H1 (cell line): ENCODE results near the gene PEX12. TPM values are rescaled to one million over a fixed set of nuclear protein-coding genes. Genes with fewer than 3 reads are reported as not detected.

Experiments
- CTCF ChIA-PET: fragments of 300-600 bp; sonication (Branson Sonifier 250); formaldehyde crosslinking; loops from one replicate; lab custom pipeline; 2021; ENCODE audit not compliant: partially characterized antibody; lab: Charles Lee
- POLR2A ChIA-PET: fragments of 300-600 bp; sonication (Branson Sonifier 250); formaldehyde crosslinking; loops from one replicate; lab custom pipeline; 2021; ENCODE audit warnings: inconsistent platforms; ENCODE audit not compliant: partially characterized antibody; lab: Charles Lee
- DNase-seq, 2 experiments: peaks; one replicate each; pipeline versions ENCODE4 v3.0.0 to v3.0.0-alpha.2; 2010 to 2022; ENCODE audit warnings: low spot score in 2 of 2, low read depth in 1 of 2, mixed read lengths in 1 of 2
- FAIRE-seq: peaks from 2 replicates; lab custom pipeline; 2011; peaks lifted over from hg19 to GRCh38; lab: Jason Lieb, UNC
- H2AFZ ChIP-seq: 2 replicates; pipeline ENCODE4 v1.8.1; 2012; ENCODE audit warnings: low read length, inconsistent platforms
- H2AK5ac ChIP-seq: 2 replicates; pipeline ENCODE4 v1.6.1; 2013; ENCODE audit warnings: low read depth, low read length
- H2BK120ac ChIP-seq: replicated peaks from 2 replicates; pipeline ENCODE3; 2013; ENCODE audit warnings: low read depth, low read length, inconsistent platforms
- H2BK12ac ChIP-seq: 2 replicates; pipeline ENCODE4 v1.6.1; 2013; ENCODE audit warnings: low read depth, low read length
- H2BK15ac ChIP-seq: 2 replicates; pipeline ENCODE4 v1.6.1; 2013; ENCODE audit warnings: low read length
- H2BK20ac ChIP-seq: 2 replicates; pipeline ENCODE4 v1.6.1; 2013; ENCODE audit warnings: low read length
- H2BK5ac ChIP-seq: 2 replicates; pipeline ENCODE4 v1.6.1; 2013; ENCODE audit warnings: low read depth, low read length
- H3K14ac ChIP-seq: 2 replicates; pipeline ENCODE4 v1.6.1; 2013; ENCODE audit warnings: inconsistent platforms; ENCODE audit not compliant: insufficient read length
- H3K18ac ChIP-seq: 2 replicates; pipeline ENCODE4 v1.6.1; 2013; ENCODE audit warnings: low read length; ENCODE audit errors: extremely low read depth
- H3K23ac ChIP-seq: 2 replicates; pipeline ENCODE4 v1.6.1; 2013; ENCODE audit warnings: inconsistent platforms; ENCODE audit not compliant: insufficient read length
- H3K23me2 ChIP-seq: 2 replicates; pipeline ENCODE4 v1.6.1; 2013; ENCODE audit warnings: low read depth, low read length
- H3K27ac ChIP-seq: 2 replicates; pipeline ENCODE4 v1.6.1; 2011; ENCODE audit warnings: low read depth, low read length, inconsistent platforms
- H3K27me3 ChIP-seq, 4 experiments: replicated peaks in 1 of 4; 1 replicate in 1 of 4; 2 replicates in 3 of 4; pipeline versions ENCODE4 v1.6.1 to v1.8.1; 2011 to 2013; ENCODE audit warnings: low read length in 3 of 4, mild to moderate bottlenecking in 3 of 4, inconsistent platforms in 2 of 4, mixed read lengths in 2 of 4, moderate library complexity in 1 of 4; ENCODE audit not compliant: control insufficient read depth in 3 of 4, insufficient read depth in 3 of 4; ENCODE audit errors: extremely low read depth in 1 of 4
- H3K36me3 ChIP-seq, 4 experiments: 2 replicates each; pipeline versions ENCODE4 v1.6.1 to v1.8.1; 2011 to 2013; ENCODE audit warnings: mild to moderate bottlenecking in 4 of 4, low read length in 3 of 4, moderate library complexity in 2 of 4, control low read depth in 1 of 4, inconsistent platforms in 1 of 4; ENCODE audit not compliant: insufficient read depth in 4 of 4, control insufficient read depth in 2 of 4
- H3K4ac ChIP-seq: replicated peaks from 2 replicates; pipeline ENCODE3; 2013; ENCODE audit warnings: low read length, low read depth, mixed read lengths, inconsistent platforms; ENCODE audit not compliant: insufficient read length
- H3K4me1 ChIP-seq, 4 experiments: replicated peaks in 1 of 4; 1 replicate in 1 of 4; 2 replicates in 3 of 4; pipeline versions ENCODE4 v1.6.1 to v1.8.1; 2011 to 2013; ENCODE audit warnings: low read length in 3 of 4, inconsistent platforms in 2 of 4, mixed read lengths in 1 of 4; ENCODE audit not compliant: insufficient read depth in 4 of 4, control insufficient read depth in 3 of 4
- H3K4me2 ChIP-seq, 2 experiments: 2 replicates each; pipeline versions ENCODE4 v1.6.1 to v1.8.1; 2011 to 2013; ENCODE audit warnings: low read depth in 2 of 2, low read length in 2 of 2, control low read depth in 1 of 2, inconsistent platforms in 1 of 2, mild to moderate bottlenecking in 1 of 2; ENCODE audit not compliant: insufficient read depth in 1 of 2
- H3K4me3 ChIP-seq, 4 experiments: fragments of 200-600, 300-600 bp in 1 of 4; sonication (generic), shearing (Covaris generic), sonication (Bioruptor Twin) in 1 of 4; 2 replicates each; pipeline versions ENCODE4 v1.5.1 to v1.8.1; 2011 to 2016; ENCODE audit warnings: low read length in 4 of 4, low read depth in 3 of 4, control low read depth in 2 of 4, inconsistent platforms in 2 of 4, mild to moderate bottlenecking in 2 of 4, mixed read lengths in 1 of 4, moderate library complexity in 1 of 4; ENCODE audit not compliant: insufficient read depth in 2 of 4; ENCODE audit errors: extremely low read depth in 1 of 4
- H3K56ac ChIP-seq: replicated peaks from 2 replicates; pipeline ENCODE3; 2013; ENCODE audit warnings: low read depth, mild to moderate bottlenecking, mixed read lengths, low read length, inconsistent platforms; ENCODE audit not compliant: insufficient read length
- H3K79me1 ChIP-seq: 2 replicates; pipeline ENCODE4 v1.6.1; 2013; ENCODE audit warnings: low read depth, low read length, control low read depth
- H3K79me2 ChIP-seq, 2 experiments: 2 replicates each; pipeline versions ENCODE4 v1.6.1 to v1.8.1; 2012 to 2013; ENCODE audit warnings: low read length in 2 of 2, mild to moderate bottlenecking in 2 of 2, inconsistent platforms in 1 of 2; ENCODE audit not compliant: insufficient read depth in 2 of 2, control insufficient read depth in 1 of 2
- H3K9ac ChIP-seq, 4 experiments: replicated peaks in 1 of 4; 1 replicate in 1 of 4; 2 replicates in 3 of 4; pipeline versions ENCODE4 v1.6.1 to v1.8.1; 2011 to 2013; ENCODE audit warnings: low read depth in 3 of 4, low read length in 3 of 4, control low read depth in 2 of 4, mild to moderate bottlenecking in 2 of 4, moderate library complexity in 2 of 4, inconsistent platforms in 1 of 4; ENCODE audit errors: extremely low read depth in 1 of 4
- H3K9me3 ChIP-seq, 2 experiments: 2 replicates each; pipeline versions ENCODE4 v1.6.1 to v1.8.1; 2012 to 2013; ENCODE audit warnings: mild to moderate bottlenecking in 2 of 2, moderate library complexity in 2 of 2, control low read depth in 1 of 2, inconsistent platforms in 1 of 2, low read depth in 1 of 2, low read length in 1 of 2, mixed read lengths in 1 of 2; ENCODE audit not compliant: insufficient read depth in 2 of 2
- H4K20me1 ChIP-seq, 2 experiments: replicated peaks in 1 of 2; 2 replicates each; pipeline versions ENCODE3 to v1.8.1; 2011 to 2013; ENCODE audit warnings: inconsistent platforms in 2 of 2, low read length in 2 of 2, mild to moderate bottlenecking in 1 of 2; ENCODE audit not compliant: insufficient read depth in 2 of 2, control insufficient read depth in 1 of 2
- H4K5ac ChIP-seq: 2 replicates; pipeline ENCODE4 v1.6.1; 2013; ENCODE audit warnings: low read length, low read depth, mixed read lengths, inconsistent platforms; ENCODE audit not compliant: insufficient read length
- H4K8ac ChIP-seq: 2 replicates; pipeline ENCODE4 v1.8.0; 2013; ENCODE audit warnings: mild to moderate bottlenecking, moderate library complexity, low read length, inconsistent platforms; ENCODE audit not compliant: insufficient read depth; ENCODE audit errors: extremely low read depth
- H4K91ac ChIP-seq: replicated peaks from 2 replicates; pipeline ENCODE3; 2013; ENCODE audit warnings: low read length, mixed read lengths, inconsistent platforms; ENCODE audit not compliant: insufficient read length
- CEBPB ChIP-seq: IDR thresholded peaks from 2 replicates; pipeline ENCODE4 v1.6.1; 2012; ENCODE audit warnings: low read depth, low read length
- POLR2AphosphoS5 ChIP-seq: IDR thresholded peaks from 2 replicates; pipeline ENCODE4 v1.6.1; 2011; ENCODE audit warnings: low read depth, low read length
- RXRA ChIP-seq: IDR thresholded peaks from 2 replicates; pipeline ENCODE4 v1.6.1; 2011; ENCODE audit warnings: low read depth, mild to moderate bottlenecking, low read length, moderate library complexity; ENCODE audit not compliant: insufficient read depth
- SIRT6 ChIP-seq: IDR thresholded peaks from one replicate; pipeline ENCODE4 v1.7.1; 2012; ENCODE audit warnings: low read length, inconsistent platforms
- SRF ChIP-seq: IDR thresholded peaks from 2 replicates; pipeline ENCODE4 v1.6.1; 2011; ENCODE audit warnings: mild to moderate bottlenecking, low read depth, low read length, moderate library complexity
- USF2 ChIP-seq: IDR thresholded peaks from 2 replicates; pipeline ENCODE4 v1.6.1; 2011; ENCODE audit warnings: low read length, improper control_type of control experiment
- WGBS, 2 experiments: shearing (Covaris generic) in 1 of 2; methylation state at CpG; one replicate each; pipeline versions ENCODE4 v1.1.6 to v1.1.7; 2013 to 2015; ENCODE audit warnings: low lambda C conversion rate in 2 of 2, mixed read lengths in 2 of 2, inconsistent platforms in 1 of 2, low coverage in 1 of 2, missing lambda C conversion rate in 1 of 2; ENCODE audit not compliant: insufficient replicate concordance in 2 of 2, insufficient coverage in 1 of 2, insufficient read length in 1 of 2; ENCODE audit errors: extremely low coverage in 1 of 2, missing lambda C conversion rate in 1 of 2; 5-methylcytosine and 5-hydroxymethylcytosine counted together
- polyA plus RNA-seq, 7 experiments: library from polyadenylated mRNA; depleted of rRNA in 3 of 7; stranded (reverse) in 5 of 7; unstranded in 2 of 7; fragments of >200 nt in 5 of 7; fragments of 200-250 nt in 2 of 7; gene quantifications; 1 replicate in 5 of 7; 2 replicates in 1 of 7; 4 replicates in 1 of 7; pipeline versions ENCODE4 v1.2.1 to v1.2.3, GENCODE V29; 2011 to 2013; ENCODE audit warnings: missing spikeins in 2 of 7, mixed read lengths in 2 of 7
- total RNA-seq: library from RNA; stranded (reverse); fragmentation: NEBNext Ultra II Directional; extraction: Animal tissue kit (Norgen Biotek cat#: 25700); gene quantifications from 2 replicates; pipeline ENCODE4 v1.2.1, GENCODE V29; 2021

Gene PEX12
- total and polyA plus RNA-seq, 2 of the 8 experiments (the other 6 are each of a cell fraction or from before 2014, with no cell fraction given): 3.0 to 5.9 TPM

DNA sequence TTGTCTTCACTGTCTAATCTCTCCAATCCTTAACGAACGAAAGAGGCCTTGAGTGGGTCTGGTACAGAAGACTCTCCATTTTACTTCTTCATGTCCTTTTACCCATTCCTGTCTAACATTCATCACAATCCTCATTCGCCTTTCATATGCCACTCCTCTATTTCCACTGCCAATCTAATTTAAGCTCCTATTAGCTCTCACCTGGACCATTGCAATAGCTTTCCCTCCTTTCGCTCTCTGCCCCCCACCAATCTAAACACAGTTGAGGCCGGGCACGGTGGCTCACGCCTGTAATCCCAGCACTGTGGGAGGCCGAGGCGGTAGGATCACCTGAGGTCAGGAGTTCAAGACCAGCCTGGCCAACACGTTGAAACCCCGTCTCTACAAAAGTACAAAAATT, 11.4 kb downstream of the PEX12 start:
- Histone ChIP-seq H2AFZ (no peak overlapping the region), H2BK12ac (no peak overlapping the region), H3K4ac (no peak overlapping the region), H4K5ac (no peak overlapping the region), H2BK15ac (no peak overlapping the region), H3K79me2 (peaks cover 5 to 34% of the 10 kb centered on the region in 2 experiments; a peak in 3 of 4 replicates), H3K56ac (no peak overlapping the region), H3K36me3 (no peaks in the 10 kb centered on the region), H3K23ac (no peak overlapping the region), H4K8ac (no peak overlapping the region; the same call in 1 of the 2 replicates), H2BK20ac (no peak overlapping the region), H3K4me3 (peak overlapping the region; percentile 7 to 94 (median 48); a peak in 4 of 8 replicates), H3K4me2 (peak overlapping the region; percentile 72 to 98), H3K27ac (no peak overlapping the region), H3K18ac (no peak overlapping the region), H3K4me1 (peaks cover 0 to 4% (median 1%) of the 10 kb centered on the region in 4 experiments; a peak in 3 of 7 replicates), H4K20me1 (peaks cover 0 to 1% of the 10 kb centered on the region in 2 experiments), H3K27me3 (no peaks in the 10 kb centered on the region; a peak in 1 of 7 replicates), H3K14ac (no peak overlapping the region), H3K9me3 (no peaks in the 10 kb centered on the region), H3K9ac (no peak overlapping the region), H2AK5ac (no peak overlapping the region), H4K91ac (no peak overlapping the region), H2BK5ac (no peak overlapping the region), H3K79me1 (no peaks in the 10 kb centered on the region; the same call in 1 of the 2 replicates), H3K23me2 (peaks cover 7% of the 10 kb centered on the region; the same call in 1 of the 2 replicates), H2BK120ac (no peak overlapping the region)
- DNase-seq (no peak), FAIRE-seq (no peak)
- POLR2A ChIA-PET: interaction anchor here (1.5 kb wide), 1 partner anchor 11 kb away, joined by 5 read pairs; the partner anchor contains the start of gene PEX12
- no peak for TF ChIP-seq SRF
- TF ChIP-seq CEBPB: no peak
- TF ChIP-seq SIRT6: no peak
- no peak for TF ChIP-seq USF2
- TF ChIP-seq POLR2AphosphoS5: no peak
- TF ChIP-seq RXRA: no peak
- 82 to 100% methylated on average over 1 to 11 of the region's 11 CpGs for WGBS, 2 experiments
- CTCF ChIA-PET: interaction anchor here (1.0 to 1.1 kb wide), 2 partner anchors 14 to 29 kb away, joined by 3 read pairs; no protein-coding TSS in a partner anchor
